Measurements from ENCODE around the gene BEND5. TPM values are rescaled to one million over a fixed set of nuclear protein-coding genes. Genes with fewer than 3 reads are reported as not detected.

BEND5 gene
- total RNA-seq, 4 donors from 2014 or later = 0.64 to 1.4 (median 0.85) TPM

DNA sequence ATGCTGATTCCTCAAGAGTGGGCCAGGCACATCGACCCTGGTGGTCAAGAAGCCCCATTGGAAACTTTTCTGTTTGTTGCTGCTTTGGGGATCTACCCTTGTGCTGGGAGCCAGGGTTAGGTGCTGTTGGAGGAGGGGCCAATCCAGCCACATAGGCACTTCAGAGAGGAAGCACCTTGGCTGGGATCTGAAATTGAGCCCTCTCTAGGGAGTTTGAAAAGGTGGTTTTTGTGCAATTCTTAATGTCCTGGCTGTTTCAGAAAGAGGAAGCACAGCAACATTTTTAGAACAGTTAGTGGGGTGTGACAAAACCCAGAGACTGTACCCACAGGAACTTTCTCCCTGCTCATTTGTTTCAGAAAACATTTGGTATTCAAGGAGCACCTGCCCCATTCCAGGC lies 17.2 kb upstream of the BEND5 start:
- no peak for DNase-seq (ENCODE audit: low spot score in 2 of 2)
- Histone ChIP-seq H3K4me1 (no peaks in the 10 kb centered on the region), H3K4me3 (no peak overlapping the region), H3K27ac (no peak overlapping the region), H3K36me3 (no peaks in the 10 kb centered on the region), H3K27me3 (no peaks in the 10 kb centered on the region), H3K9me3 (no peaks in the 10 kb centered on the region)
- TF ChIP-seq POLR2AphosphoS5 (IDR thresholded peaks at IDR 0.05) (no peak), POLR2A (IDR thresholded peaks at IDR 0.05) (no peak), EP300 (IDR thresholded peaks at IDR 0.05) (no peak)
- TF ChIP-seq, protein P1, sequence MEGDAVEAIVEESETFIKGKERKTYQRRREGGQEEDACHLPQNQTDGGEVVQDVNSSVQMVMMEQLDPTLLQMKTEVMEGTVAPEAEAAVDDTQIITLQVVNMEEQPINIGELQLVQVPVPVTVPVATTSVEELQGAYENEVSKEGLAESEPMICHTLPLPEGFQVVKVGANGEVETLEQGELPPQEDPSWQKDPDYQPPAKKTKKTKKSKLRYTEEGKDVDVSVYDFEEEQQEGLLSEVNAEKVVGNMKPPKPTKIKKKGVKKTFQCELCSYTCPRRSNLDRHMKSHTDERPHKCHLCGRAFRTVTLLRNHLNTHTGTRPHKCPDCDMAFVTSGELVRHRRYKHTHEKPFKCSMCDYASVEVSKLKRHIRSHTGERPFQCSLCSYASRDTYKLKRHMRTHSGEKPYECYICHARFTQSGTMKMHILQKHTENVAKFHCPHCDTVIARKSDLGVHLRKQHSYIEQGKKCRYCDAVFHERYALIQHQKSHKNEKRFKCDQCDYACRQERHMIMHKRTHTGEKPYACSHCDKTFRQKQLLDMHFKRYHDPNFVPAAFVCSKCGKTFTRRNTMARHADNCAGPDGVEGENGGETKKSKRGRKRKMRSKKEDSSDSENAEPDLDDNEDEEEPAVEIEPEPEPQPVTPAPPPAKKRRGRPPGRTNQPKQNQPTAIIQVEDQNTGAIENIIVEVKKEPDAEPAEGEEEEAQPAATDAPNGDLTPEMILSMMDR (IDR thresholded peaks at IDR 0.05) = no peak
- 71% methylated on average over 1 of the region's 1 CpG for WGBS

DNA sequence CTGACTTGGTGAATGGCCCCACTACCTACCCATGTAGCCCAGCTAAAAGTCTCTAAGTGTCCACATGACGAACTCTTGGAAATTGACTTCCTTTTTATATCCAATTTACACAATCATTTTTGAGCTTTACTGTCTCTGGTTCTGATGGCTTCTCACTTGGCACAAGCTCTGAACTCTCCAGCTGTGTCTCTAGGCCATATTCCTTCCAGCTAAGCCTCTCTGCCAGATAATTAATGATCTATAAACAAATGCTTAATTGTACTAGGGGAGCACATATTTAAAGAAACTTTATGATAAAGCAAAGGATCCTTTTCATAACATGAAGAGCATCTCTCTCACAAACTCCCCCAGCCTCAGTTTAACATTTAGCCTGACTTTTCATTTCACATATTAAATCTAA lies 16.3 kb upstream of the BEND5 start:
- no peaks in the 10 kb centered on the region for H3K4me1 ChIP-seq
- H3K4me3 ChIP-seq = no peak overlapping the region
- 71% methylated on average over 1 of the region's 1 CpG for WGBS
- no peak for DNase-seq (ENCODE audit: low spot score in 2 of 2)
- TF ChIP-seq, protein P1 (IDR thresholded peaks at IDR 0.05) = no peak
- TF ChIP-seq POLR2A (IDR thresholded peaks at IDR 0.05) = no peak
- TF ChIP-seq POLR2AphosphoS5 (IDR thresholded peaks at IDR 0.05) = no peak
- no peak for TF ChIP-seq EP300 (IDR thresholded peaks at IDR 0.05)
- H3K36me3 ChIP-seq = no peaks in the 10 kb centered on the region
- no peaks in the 10 kb centered on the region for H3K27me3 ChIP-seq
- H3K9me3 ChIP-seq = no peaks in the 10 kb centered on the region
- H3K27ac ChIP-seq = no peak overlapping the region

DNA sequence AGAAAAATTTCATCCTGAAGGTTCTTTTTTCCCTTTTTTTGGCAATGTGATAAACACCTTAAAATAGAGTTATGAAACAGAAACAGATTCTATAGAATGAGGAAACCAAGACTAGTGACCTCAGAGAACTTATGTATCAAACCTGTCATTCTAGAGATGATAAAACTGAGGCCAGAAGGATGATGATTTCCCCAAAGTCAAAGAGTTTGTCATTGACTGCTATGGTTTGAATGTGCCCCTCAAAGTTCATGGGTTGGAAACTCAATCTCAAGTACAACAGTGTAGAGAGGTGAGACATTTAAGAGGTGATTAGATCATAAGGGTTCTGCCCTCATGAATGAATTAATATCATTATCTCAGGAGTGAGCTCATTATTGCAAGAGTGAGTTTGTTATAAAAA lies 13.7 kb upstream of the BEND5 start:
- no peaks in the 10 kb centered on the region for H3K36me3 ChIP-seq
- DNase-seq (ENCODE audit: low spot score in 2 of 2) = no peak
- no peak overlapping the region for H3K4me3 ChIP-seq
- no peaks in the 10 kb centered on the region for H3K4me1 ChIP-seq
- TF ChIP-seq, protein P1 (IDR thresholded peaks at IDR 0.05) = no peak
- TF ChIP-seq POLR2AphosphoS5 (IDR thresholded peaks at IDR 0.05) (no peak), EP300 (IDR thresholded peaks at IDR 0.05) (no peak), POLR2A (IDR thresholded peaks at IDR 0.05) (no peak)
- H3K27me3 ChIP-seq = no peaks in the 10 kb centered on the region
- no peaks in the 10 kb centered on the region for H3K9me3 ChIP-seq
- no peak overlapping the region for H3K27ac ChIP-seq

DNA sequence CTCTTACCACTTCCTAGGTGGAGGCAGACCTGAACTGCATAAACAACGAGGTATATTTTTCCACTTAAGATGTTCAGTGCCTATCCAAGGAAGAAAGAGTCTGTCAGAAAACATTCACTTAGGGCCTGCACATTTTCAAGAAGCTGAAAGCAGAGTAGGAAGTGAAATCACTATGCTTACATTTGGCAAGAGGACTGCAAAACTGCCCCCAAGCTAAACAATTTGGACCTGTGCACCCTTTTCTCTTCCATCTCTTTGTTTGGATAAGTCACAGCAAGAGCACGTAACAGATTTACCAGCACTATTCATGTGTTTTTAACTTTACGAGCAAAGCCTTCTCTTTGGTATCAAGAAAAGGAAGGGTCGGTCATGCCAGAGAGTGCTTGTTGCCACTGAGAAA lies 13.2 kb upstream of the BEND5 start:
- TF ChIP-seq, protein P1 (IDR thresholded peaks at IDR 0.05) = no peak
- Histone ChIP-seq H3K4me3 (no peak overlapping the region), H3K27ac (no peak overlapping the region), H3K36me3 (no peaks in the 10 kb centered on the region), H3K4me1 (no peaks in the 10 kb centered on the region), H3K9me3 (no peaks in the 10 kb centered on the region), H3K27me3 (no peaks in the 10 kb centered on the region)
- DNase-seq (ENCODE audit: low spot score in 2 of 2) = no peak
- WGBS = 57% methylated on average over 4 of the region's 4 CpGs

DNA sequence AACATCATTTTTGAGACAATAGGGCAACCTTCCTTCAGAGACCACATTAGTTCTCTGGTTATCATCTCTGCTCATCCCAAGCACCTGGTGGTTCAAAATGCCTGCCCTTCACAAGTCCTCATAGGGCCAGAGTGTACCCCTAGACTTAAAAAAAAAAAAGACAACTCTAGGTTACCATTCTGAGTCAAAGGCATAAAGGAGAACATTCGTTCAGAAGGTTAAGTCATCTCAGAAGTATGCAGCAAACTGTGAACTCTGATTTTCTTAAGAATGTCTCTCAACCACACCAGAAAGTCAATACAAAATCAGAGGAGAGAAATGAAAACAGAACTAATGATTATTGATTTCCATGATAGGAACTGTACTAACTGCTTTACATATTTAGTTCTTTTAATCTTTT lies 9.2 kb upstream of the BEND5 start:
- WGBS = 81% methylated on average over 1 of the region's 1 CpG
- Histone ChIP-seq H3K4me3 (no peak overlapping the region), H3K4me1 (no peaks in the 10 kb centered on the region), H3K9me3 (no peaks in the 10 kb centered on the region), H3K27ac (no peak overlapping the region), H3K27me3 (no peaks in the 10 kb centered on the region), H3K36me3 (no peaks in the 10 kb centered on the region)
- DNase-seq (ENCODE audit: low spot score in 2 of 2) = no peak
- TF ChIP-seq POLR2A (IDR thresholded peaks at IDR 0.05) = no peak
- no peak for TF ChIP-seq POLR2AphosphoS5 (IDR thresholded peaks at IDR 0.05)
- no peak for TF ChIP-seq EP300 (IDR thresholded peaks at IDR 0.05)
- TF ChIP-seq, protein P1 (IDR thresholded peaks at IDR 0.05) = no peak

Measured in suprapubic skin (tissue), 4 donors.